Fibroblast of peridontal ligament (primary cell): ENCODE data around the gene CLPTM1L.
"Not testable (repeated sequence)": the region's sequence is repeated elsewhere in the genome, so short reads cannot be mapped to it uniquely, and the experiment has no call there.

ENCODE experiments used
- DNase-seq: peaks from one replicate; pipeline ENCODE4 v3.0.0-alpha.2; 2010; ENCODE audit errors: extremely low read depth

Gene CLPTM1L

GRCh38 chr5:1312993-1313833, 31.7 kb downstream of the CLPTM1L start:
- DNase-seq = no peak

- no peak for DNase-seq
These were observed 32.7 kb downstream of the CLPTM1L start for GRCh38 chr5:1312206-1312605.

- no peak for DNase-seq
These were observed 33.4 kb downstream of the CLPTM1L start for GRCh38 chr5:1311439-1312055.

GRCh38 chr5:1310118-1310517, 34.8 kb downstream of the CLPTM1L start:
- DNase-seq = no peak

- no peak for DNase-seq
These were observed 40.9 kb downstream of the CLPTM1L start for GRCh38 chr5:1304033-1304432.

GRCh38 chr5:1302258-1302657, 42.6 kb downstream of the CLPTM1L start:
- DNase-seq = no peak

GRCh38 chr5:1300581-1301083, 44.3 kb downstream of the CLPTM1L start:
- no peak for DNase-seq

- DNase-seq = no peak
These were observed 44.9 kb downstream of the CLPTM1L start for GRCh38 chr5:1299961-1300360.

GRCh38 chr5:1299511-1299850, 45.4 kb downstream of the CLPTM1L start:
- DNase-seq = no peak

GRCh38 chr5:1298723-1299510, 46.0 kb downstream of the CLPTM1L start:
- no peak for DNase-seq

GRCh38 chr5:1298067-1298551, 46.8 kb downstream of the CLPTM1L start:
- no peak for DNase-seq

- no peak for DNase-seq
These were observed 47.7 kb downstream of the CLPTM1L start for GRCh38 chr5:1297243-1297642.

GRCh38 chr5:1295650-1296037, 49.3 kb downstream of the CLPTM1L start:
- no peak for DNase-seq

GRCh38 chr5:1294835-1295649, 49.9 kb downstream of the CLPTM1L start, which contains the start of gene TERT:
TERT (minus strand) TSS chr5:1295068; CDS start chr5:1294989, 79 bp downstream.
- DNase-seq = no peak

GRCh38 chr5:1294206-1294834, 50.6 kb downstream of the CLPTM1L start:
- DNase-seq = no peak

GRCh38 chr5:1293416-1294205, 51.3 kb downstream of the CLPTM1L start:
- no peak for DNase-seq

- no peak for DNase-seq
These were observed 52.0 kb downstream of the CLPTM1L start for GRCh38 chr5:1292846-1293415.

GRCh38 chr5:1292139-1292538, 52.8 kb downstream of the CLPTM1L start:
- DNase-seq = no peak

GRCh38 chr5:1291611-1292080, 53.3 kb downstream of the CLPTM1L start:
- no peak for DNase-seq

- not testable (repeated sequence) for DNase-seq
These were observed 53.9 kb downstream of the CLPTM1L start for GRCh38 chr5:1290956-1291355.
